EH (cell line): ENCODE measurements around the gene CIRBP.

ENCODE experiments used
- DNase-seq: peaks from one replicate; pipeline ENCODE4 v3.0.0-alpha.2; 2015; ENCODE audit warnings: low read depth

Gene CIRBP

DNA sequence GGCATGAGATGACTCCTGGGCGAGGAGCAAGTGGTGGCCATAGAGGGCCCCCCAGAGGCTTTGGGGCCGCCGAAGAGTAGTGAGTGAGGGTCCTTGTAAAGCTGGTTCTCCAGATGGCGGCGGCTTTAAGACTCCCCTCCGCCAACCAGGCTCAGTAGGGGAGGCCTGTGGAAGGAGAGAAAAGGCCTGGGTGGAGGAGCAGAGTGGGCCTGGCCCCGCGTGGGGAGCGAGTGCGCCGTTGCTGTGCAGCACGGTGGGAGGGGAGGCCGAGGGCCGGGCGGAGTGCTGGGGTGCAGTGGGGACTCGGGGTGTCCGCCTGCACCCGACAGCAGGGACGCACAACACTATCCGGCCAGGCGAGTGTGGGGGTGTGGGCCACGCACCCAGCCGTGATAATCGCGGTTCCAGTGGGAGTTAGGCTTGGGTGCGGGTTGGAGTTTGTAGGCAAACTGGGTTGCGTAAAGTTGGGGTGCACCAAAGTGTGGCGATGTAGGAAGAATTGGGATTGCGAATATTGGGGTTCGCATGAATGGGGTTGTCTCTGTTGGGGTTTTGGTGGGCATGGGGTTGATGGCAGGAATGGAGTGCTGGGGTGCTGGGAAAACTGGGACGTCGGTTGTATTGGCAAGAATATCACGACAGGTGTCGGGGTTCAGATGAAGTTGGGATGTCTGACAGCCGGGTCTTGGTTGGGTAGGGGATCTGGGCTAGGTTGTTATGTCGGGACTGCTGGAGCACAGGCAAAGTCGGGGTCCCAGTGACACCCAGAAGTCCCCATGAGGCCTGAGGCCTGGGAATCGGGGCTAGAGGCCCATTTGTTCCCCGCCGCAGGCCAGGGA is 687 bp upstream of the CIRBP start:
- DNase-seq = no peak

DNA sequence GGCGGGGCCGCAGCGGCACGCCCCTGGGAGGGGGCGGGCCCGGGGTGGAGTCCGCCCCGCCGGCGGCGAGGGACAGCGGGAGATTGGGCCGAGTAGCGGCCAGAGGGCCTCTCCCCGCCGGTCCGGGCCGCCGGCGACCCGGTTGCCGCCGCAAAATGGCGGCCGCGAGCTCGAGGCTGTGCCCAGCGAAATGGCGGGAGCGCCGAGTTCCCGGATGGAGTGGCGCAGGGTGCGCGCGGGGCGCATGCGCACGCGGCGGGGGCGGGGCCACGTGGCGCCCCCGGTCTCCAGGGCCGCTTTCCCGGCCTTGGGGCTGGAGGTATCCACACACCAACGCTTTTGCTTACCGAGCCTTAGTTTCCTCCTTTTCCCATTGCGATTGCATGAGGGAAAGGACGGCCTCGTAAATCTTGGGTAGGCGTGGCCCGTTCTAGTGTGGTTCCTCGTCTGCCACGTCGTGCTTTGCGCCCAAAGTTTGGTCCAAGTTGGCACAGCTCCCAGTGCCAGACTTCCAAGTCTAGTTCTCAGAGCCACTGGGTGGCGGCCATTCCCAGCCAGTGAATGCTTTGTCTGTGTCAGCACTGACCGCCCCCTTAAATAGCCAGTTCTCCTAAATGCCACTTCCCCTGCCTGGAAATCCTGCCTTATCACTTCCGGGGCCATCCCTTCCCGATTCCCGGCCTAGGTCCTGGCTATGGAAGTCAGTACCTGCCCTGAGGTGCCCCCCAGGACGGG is 513 bp downstream of the CIRBP start:
- peak; percentile 92 for DNase-seq

DNA sequence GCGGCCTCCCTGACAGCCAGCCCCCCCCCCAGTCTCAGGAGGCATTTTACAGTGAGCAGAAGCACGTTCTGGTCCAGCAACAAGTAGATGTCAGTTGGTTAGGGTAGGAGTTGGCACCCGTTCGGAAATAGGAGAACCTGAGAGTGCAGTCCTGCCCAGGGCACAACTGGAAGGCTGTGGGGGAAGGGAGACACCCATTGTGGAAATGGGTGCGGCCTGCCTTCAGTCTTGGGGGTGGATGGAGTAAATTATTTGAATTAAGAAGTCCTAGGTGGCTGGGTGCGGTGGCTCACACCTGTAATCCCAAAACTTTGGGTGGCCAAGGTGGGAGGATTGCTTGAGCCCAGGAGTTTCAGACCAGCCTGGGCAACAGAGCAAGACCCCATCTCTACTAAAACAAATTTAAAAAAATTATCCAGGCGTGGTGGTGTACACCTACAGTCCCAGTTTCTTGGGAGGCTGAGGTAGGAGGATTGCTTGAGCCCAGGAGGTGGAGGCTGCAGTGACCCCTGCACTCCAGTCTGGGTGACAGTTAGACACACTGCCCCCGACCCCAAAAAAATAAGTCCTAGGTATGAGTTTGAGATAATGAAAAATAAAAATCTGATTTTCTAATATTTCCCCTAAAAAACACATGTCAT is 1.2 kb downstream of the CIRBP start:
- DNase-seq = no peak

DNA sequence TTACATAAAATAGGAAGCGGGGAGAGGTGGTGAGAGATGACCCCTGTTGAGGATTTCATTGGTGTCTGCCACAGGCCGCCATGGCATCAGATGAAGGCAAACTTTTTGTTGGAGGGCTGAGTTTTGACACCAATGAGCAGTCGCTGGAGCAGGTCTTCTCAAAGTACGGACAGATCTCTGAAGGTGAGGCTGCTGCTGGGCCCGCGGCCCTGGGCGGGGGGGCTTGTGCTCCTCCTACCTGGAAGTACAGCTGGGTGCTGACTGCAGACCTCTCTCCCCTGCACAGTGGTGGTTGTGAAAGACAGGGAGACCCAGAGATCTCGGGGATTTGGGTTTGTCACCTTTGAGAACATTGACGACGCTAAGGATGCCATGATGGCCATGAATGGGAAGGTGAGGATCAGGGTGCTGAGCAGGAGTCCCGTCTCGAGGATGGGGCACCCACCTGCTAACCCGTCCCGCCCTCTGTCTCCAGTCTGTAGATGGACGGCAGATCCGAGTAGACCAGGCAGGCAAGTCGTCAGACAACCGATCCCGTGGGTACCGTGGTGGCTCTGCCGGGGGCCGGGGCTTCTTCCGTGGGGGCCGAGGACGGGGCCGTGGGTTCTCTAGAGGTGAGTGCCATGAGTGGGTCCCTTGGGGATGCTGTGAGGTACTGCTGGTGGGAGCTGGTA is 1.9 kb downstream of the CIRBP start:
- DNase-seq = no peak

DNA sequence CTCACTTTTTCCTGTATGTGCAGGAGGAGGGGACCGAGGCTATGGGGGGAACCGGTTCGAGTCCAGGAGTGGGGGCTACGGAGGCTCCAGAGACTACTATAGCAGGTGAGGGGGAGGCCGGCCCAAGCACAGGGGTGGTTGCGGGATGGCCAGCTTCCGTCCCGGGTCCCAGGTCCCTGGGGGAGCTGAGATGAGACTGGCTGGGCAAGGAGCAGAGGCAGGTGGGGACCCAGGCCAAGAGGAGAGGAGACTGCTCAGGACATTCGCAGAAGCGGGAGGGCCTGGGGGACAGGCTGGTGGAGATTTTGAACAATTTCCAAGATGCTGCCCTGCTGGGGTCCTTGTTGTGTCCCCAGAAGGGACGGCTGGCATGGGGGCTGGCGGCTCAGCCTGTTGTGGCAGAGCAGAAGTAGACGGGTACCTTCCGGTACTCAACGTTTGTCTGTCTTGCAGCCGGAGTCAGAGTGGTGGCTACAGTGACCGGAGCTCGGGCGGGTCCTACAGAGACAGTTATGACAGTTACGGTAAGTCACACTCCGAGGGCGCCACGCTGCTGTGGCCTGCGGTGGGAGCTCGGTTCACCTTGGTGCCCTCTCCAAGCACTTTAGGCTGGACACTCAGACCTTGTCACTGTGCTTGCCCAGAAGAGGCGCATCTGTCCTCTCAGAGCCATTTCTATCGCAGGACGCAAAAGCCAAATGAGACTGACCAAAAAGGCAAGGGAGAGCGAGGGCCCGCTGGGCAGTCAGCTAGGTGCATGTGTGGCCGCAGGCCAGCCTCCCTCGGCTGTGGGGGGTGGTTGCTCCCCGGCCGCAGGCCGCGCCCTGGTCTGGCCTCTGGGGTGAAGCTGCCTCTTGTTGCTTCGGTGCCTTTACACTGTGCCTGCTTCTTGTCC is 2.6 kb downstream of the CIRBP start:
- no peak for DNase-seq

GRCh38 chr19:1272423-1273262 is 3.5 kb downstream of the CIRBP start:
- no peak for DNase-seq

DNA sequence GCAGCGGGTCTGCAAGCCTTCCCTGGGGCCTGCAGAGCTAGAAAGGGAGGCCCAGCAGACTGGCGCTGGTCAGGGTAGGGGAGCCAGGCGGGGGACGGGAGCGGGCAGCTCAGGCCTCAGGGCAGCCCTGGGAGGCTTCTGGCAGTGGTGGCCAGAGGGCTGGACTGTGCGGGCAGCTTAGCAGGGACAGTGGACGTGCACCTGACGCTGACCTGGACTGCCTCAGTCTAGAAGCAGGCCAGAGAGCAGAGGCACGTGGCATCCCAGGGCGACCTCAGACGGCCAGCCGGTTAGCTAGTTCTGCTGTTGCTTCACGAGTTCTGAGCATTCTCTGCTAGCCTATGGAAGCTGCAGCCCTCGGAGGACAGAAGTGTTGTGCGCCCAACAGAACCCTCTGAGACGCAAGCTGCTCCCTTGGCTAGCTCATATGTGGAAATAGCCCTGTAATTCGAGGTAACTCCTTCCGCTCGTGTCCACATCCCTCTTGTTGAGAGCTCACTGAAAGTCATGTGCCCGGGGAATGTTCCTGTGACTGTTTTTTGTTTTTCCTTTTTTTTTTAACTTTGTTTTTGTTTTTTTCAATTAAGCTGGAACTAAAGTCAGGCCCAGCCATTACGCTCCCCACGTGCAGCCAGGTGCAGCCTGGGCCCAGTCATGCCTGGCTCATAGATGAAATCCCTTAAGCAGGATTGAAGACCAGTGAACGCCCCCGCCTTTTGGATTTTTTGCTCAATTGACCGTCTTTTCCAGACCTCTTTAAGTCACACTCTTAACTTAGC is 4.3 kb downstream of the CIRBP start:
- no peak for DNase-seq

- DNase-seq = no peak
These were observed 5.1 kb downstream of the CIRBP start for GRCh38 chr19:1274081-1274851.

- DNase-seq = no peak
These were observed 5.7 kb downstream of the CIRBP start for GRCh38 chr19:1274852-1275259.

- DNase-seq = peak; percentile 96
These were observed 6.3 kb downstream of the CIRBP start, which contains the start of gene FAM174C for GRCh38 chr19:1275260-1275975. Gene FAM174C, plus strand, starts transcription at chr19:1275530. Its CDS starts 20 bp downstream, at chr19:1275550.

- DNase-seq = no peak
These were observed 7.0 kb downstream of the CIRBP start for GRCh38 chr19:1275976-1276627.

- no peak for DNase-seq
These were observed 7.5 kb downstream of the CIRBP start for GRCh38 chr19:1276628-1277022.

DNA sequence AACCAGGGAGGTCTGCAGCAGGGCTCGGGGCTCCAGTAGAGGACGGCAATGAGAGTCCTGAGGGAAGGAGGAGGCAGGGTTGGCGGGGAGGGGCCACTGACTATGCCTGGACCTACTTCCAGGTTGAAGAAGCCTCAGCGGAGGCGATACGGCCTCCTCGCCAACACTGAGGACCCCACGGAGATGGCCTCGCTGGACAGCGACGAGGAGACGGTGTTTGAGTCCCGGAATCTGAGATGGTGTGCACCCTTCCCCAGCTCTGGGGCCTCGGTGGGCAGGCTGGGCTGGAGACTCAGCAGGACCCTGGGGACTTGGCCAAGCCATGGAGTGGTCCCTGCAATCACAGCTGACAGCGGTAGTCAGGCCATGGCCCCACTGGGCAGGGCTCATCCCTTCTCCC is 7.9 kb downstream of the CIRBP start:
- DNase-seq = no peak

DNA sequence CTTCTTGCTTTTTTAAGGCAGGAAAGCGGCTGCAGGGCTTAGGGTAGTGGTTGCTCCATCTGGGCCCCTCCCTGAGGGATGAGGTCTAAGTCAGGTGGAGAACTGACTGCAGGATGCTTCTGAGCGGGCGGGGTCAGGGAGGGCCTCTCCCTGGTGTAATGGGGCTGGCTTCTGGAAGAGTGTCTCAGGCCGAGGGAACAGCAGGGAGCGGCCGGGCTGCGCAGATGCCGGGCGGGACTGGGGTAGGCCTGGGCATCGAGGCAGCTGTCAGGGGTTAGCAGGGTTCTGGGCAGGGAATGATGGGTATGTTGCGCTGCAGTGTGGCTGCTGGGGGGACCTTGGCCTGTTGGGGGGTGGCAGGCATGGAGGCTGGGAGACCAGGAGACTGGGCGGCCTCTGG is 8.9 kb downstream of the CIRBP start:
- DNase-seq = no peak

GRCh38 chr19:1278713-1279660 is 9.9 kb downstream of the CIRBP start:
- DNase-seq = no peak

DNA sequence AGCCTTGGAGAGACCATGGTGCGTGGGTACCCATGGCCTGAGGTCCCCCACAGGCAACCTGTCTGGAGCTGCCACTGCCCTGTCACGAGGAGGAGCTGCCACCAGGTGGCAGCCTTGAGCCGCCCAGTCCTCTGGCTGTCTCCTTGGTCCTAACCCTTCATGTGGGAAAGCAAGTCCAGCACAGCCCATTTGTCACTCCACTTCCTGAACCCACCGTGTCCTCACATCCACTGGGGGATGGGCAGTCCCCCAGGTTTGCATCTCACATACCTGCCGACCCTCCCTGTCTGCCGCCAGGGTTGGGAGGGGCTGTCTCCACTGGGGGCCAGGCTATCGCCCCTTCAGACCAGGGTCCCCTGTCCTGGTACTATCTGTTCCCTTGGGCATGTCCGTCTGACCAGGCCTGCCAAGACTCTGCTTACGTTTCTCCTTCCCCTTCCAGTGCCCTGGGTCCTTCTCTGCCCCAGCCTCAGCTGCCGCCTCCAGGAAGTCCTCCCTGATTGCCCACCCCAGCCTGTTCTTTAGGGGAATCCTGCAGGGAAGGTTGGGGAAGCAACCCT is 10.7 kb downstream of the CIRBP start:
- DNase-seq = peak; percentile 84
